ENCODE data around the gene MOGAT1. TPM values are rescaled to one million over a fixed set of nuclear protein-coding genes. Genes with fewer than 3 reads are reported as not detected.

MOGAT1 gene
- total and polyA plus RNA-seq, 2 of the 4 experiments (the other 2 are of a cell fraction), result not detected

GRCh38 chr2:222711315-222711940, 40.0 kb downstream of the MOGAT1 start:
- Histone ChIP-seq H3K4me2 (ENCODE audit: low read depth, low read length) (no peak overlapping the region), H3K4ac (ENCODE audit: low read depth, low read length) (no peak overlapping the region), H4K91ac (ENCODE audit: insufficient read depth, low read depth, low read length) (no peak overlapping the region), H3K36me3 (ENCODE audit: control insufficient read depth, insufficient read depth, low read length) (no peaks in the 10 kb centered on the region), H2AK9ac (replicated peaks; ENCODE audit: low read depth, low read length, poor library complexity) (no peak overlapping the region), H2AFZ (replicated peaks; ENCODE audit: low read length, poor library complexity) (no peak overlapping the region), H2BK5ac (ENCODE audit: low read depth, low read length, poor library complexity, severe bottlenecking) (no peak overlapping the region), H3K79me1 (ENCODE audit: low read depth in 1 of 2, low read length in 2 of 2) (no peaks in the 10 kb centered on the region), H2BK20ac (ENCODE audit: low read depth, low read length) (no peak overlapping the region), H3K14ac (replicated peaks; ENCODE audit: low read depth, low read length) (no peak overlapping the region), H3K18ac (ENCODE audit: low read depth, low read length) (no peak overlapping the region), H3K4me3 (ENCODE audit: insufficient read depth, low read depth, low read length) (no peak overlapping the region), H3K9me3 (ENCODE audit: control insufficient read depth, insufficient read depth, low read length) (no peaks in the 10 kb centered on the region), H3K23ac (ENCODE audit: low read depth, low read length) (no peak overlapping the region), H2AK5ac (ENCODE audit: low read depth, low read length) (no peak overlapping the region), H4K8ac (ENCODE audit: low read depth in 2 of 2, low read length in 2 of 2) (no peak overlapping the region), H4K20me1 (ENCODE audit: insufficient read depth, low read length) (no peaks in the 10 kb centered on the region), H3K9me1 (ENCODE audit: insufficient read depth, low read length) (peaks cover 3% of the 10 kb centered on the region; the same call in 1 of the 2 replicates), H3K27me3 (ENCODE audit: control insufficient read depth, insufficient read depth, low read length) (no peaks in the 10 kb centered on the region), H2BK120ac (ENCODE audit: low read depth, low read length) (no peak overlapping the region), H2BK15ac (ENCODE audit: low read depth, low read length) (no peak overlapping the region), H4K5ac (ENCODE audit: low read depth, low read length) (no peak overlapping the region), H3K27ac (ENCODE audit: insufficient read depth, low read length) (no peak overlapping the region), H3K9ac (ENCODE audit: low read depth, low read length) (no peak overlapping the region), H3K56ac (ENCODE audit: extremely low read depth, insufficient read depth, low read length) (no peak overlapping the region), H3K4me1 (ENCODE audit: control insufficient read depth, insufficient read depth, low read length) (peaks cover 8% of the 10 kb centered on the region)
- no CpG with 5 or more reads among the region's 10 CpGs for WGBS, 2 experiments (ENCODE audit: extremely low coverage in 2 of 2, insufficient read length in 1 of 2)
- intact Hi-C loops (cut with micrococcal nuclease), result no loop called here
- dilution Hi-C loops (cut with HindIII; ENCODE audit: low sequenced_read_pairs, unreplicated experiment), result no loop called here
- ChIA-PET POLR2A (ENCODE audit: unreplicated experiment) (interaction anchor here (0.6 kb wide), 1 partner anchor 149 kb away, joined by 8 read pairs; the partner anchor contains the start of gene ACSL3), CTCF (interaction anchor here (0.7 kb wide), 1 partner anchor 134 kb away, joined by 3 read pairs; no protein-coding TSS in a partner anchor)
- in situ Hi-C loops (cut with MboI; ENCODE audit: low sequenced_read_pairs), result no loop called here
- TF ChIP-seq FOS (IDR thresholded peaks at IDR 0.05; ENCODE audit: low read depth, low read length), result no peak
- TF ChIP-seq RCOR1 (IDR thresholded peaks at IDR 0.05; ENCODE audit: insufficient replicate concordance, low read length), result no peak
- no peak for TF ChIP-seq BHLHE40 (IDR thresholded peaks at IDR 0.05; ENCODE audit: low read depth, low read length)
- TF ChIP-seq MAZ (IDR thresholded peaks at IDR 0.05; ENCODE audit: borderline replicate concordance, low read depth, low read length), result no peak
- no peak for TF ChIP-seq SMC3 (IDR thresholded peaks at IDR 0.05; ENCODE audit: low read depth, low read length)
- TF ChIP-seq, protein P1, sequence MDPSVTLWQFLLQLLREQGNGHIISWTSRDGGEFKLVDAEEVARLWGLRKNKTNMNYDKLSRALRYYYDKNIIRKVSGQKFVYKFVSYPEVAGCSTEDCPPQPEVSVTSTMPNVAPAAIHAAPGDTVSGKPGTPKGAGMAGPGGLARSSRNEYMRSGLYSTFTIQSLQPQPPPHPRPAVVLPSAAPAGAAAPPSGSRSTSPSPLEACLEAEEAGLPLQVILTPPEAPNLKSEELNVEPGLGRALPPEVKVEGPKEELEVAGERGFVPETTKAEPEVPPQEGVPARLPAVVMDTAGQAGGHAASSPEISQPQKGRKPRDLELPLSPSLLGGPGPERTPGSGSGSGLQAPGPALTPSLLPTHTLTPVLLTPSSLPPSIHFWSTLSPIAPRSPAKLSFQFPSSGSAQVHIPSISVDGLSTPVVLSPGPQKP (IDR thresholded peaks at IDR 0.05; ENCODE audit: borderline replicate concordance, low read depth, low read length), result no peak
- TF ChIP-seq CTCF (conservative IDR thresholded peaks at IDR 0.05; ENCODE audit: low read depth, low read length), result no peak
- no peak for TF ChIP-seq USF2 (IDR thresholded peaks at IDR 0.05; ENCODE audit: low read depth, low read length)
- TF ChIP-seq CHD1 (IDR thresholded peaks at IDR 0.05; ENCODE audit: low read depth, low read length), result no peak
- no peak for TF ChIP-seq MXI1 (IDR thresholded peaks at IDR 0.05; ENCODE audit: borderline replicate concordance, low read depth, low read length)
- no peak for TF ChIP-seq POLR2A (IDR thresholded peaks at IDR 0.05; ENCODE audit: low read depth, low read length)
- BruUV-seq (replicated peaks), result no TSS peak
- no peak for DNase-seq
- ATAC-seq (ENCODE audit: low read depth), result no peak
